GM13977 (cell line): ENCODE measurements around the gene UQCRC1.

Experiments used
- DNase-seq: peaks from one replicate; pipeline ENCODE4 v3.0.0; 2012; ENCODE audit warnings: low spot score
- CTCF ChIP-seq: IDR thresholded peaks from 2 replicates; pipeline ENCODE4 v1.5.1; 2012; ENCODE audit warnings: mild to moderate bottlenecking, control low read depth; ENCODE audit not compliant: insufficient read depth; ENCODE audit errors: extremely low read depth, missing control alignments
- in situ Hi-C: fragments of 300-500 bp; cut with MboI; formaldehyde crosslinking; loops from one replicate; pipeline ENCODE4 v1.12.0; 2022; ENCODE audit warnings: low sequenced_read_pairs, low pct_unique_long_range_greater_than_20kb, mixed read lengths, inconsistent platforms; ENCODE audit not compliant: unreplicated experiment

UQCRC1 gene

GRCh38 chr3:48628277-48629017 lies 19.0 kb upstream of the UQCRC1 start:
- no peak for DNase-seq
- no peak for TF ChIP-seq CTCF
- in situ Hi-C loops, result no loop called here

GRCh38 chr3:48625600-48625999 lies 16.2 kb upstream of the UQCRC1 start:
- in situ Hi-C loops, result no loop called here
- DNase-seq, result no peak
- TF ChIP-seq CTCF, result no peak

GRCh38 chr3:48624767-48625166 lies 15.3 kb upstream of the UQCRC1 start:
- in situ Hi-C loops, result no loop called here
- TF ChIP-seq CTCF, result no peak
- no peak for DNase-seq

- in situ Hi-C loops, result no loop called here
- no peak for TF ChIP-seq CTCF
- no peak for DNase-seq
Observed at GRCh38 chr3:48623851-48624547, 14.6 kb upstream of the UQCRC1 start.

GRCh38 chr3:48621461-48621869 lies 12.0 kb upstream of the UQCRC1 start, which contains the start of gene TMEM89:
TMEM89 (minus strand) TSS chr3:48621769; CDS start chr3:48621756, 13 bp downstream.
- no peak for TF ChIP-seq CTCF
- in situ Hi-C loops, result no loop called here

GRCh38 chr3:48619541-48620524 lies 10.4 kb upstream of the UQCRC1 start:
- TF ChIP-seq CTCF, result no peak
- in situ Hi-C loops, result no loop called here
- DNase-seq, result no peak

More at GRCh38 chr3:48621461-48621869, 12.0 kb upstream of the UQCRC1 start, which contains the start of gene TMEM89:
- DNase-seq, result no peak
